K562 (cell line): ENCODE results near the gene PTPN12. TPM values are rescaled to one million over a fixed set of nuclear protein-coding genes. Genes with fewer than 3 reads are reported as not detected.
A peak's percentile ranks its signal among the peaks of the same experiment; 100 is the strongest.

Source experiments
- AFF1 ChIP-seq, 2 experiments: fragments of 450-650 bp; IDR thresholded peaks; 2 replicates each; pipeline ENCODE4 v1.6.1; 2018; ENCODE audit warnings: mild to moderate bottlenecking in 2 of 2, low read depth in 1 of 2; ENCODE audit not compliant: partially characterized antibody in 2 of 2
- ARID1B ChIP-seq: fragments of 450-650 bp; IDR thresholded peaks from 2 replicates; pipeline ENCODE4 v1.6.1; 2016; ENCODE audit warnings: antibody characterized with exemption, mild to moderate bottlenecking, inconsistent platforms
- ASH1L ChIP-seq: fragments of 450-650 bp; IDR thresholded peaks from 2 replicates; pipeline ENCODE4 v1.6.1; 2018; ENCODE audit warnings: borderline replicate concordance, mild to moderate bottlenecking, low read depth; ENCODE audit not compliant: partially characterized antibody
- CBFA2T3 ChIP-seq: fragments of 450-650 bp; IDR thresholded peaks from 2 replicates; pipeline ENCODE4 v1.6.1; 2017
- DPF2 ChIP-seq: fragments of 450-650 bp; IDR thresholded peaks from 2 replicates; pipeline ENCODE4 v1.6.1; 2016
- EP400 ChIP-seq: fragments of 450-650 bp; IDR thresholded peaks from 2 replicates; pipeline ENCODE4 v1.6.1; 2017; ENCODE audit warnings: antibody characterized with exemption, mild to moderate bottlenecking, moderate library complexity
- ETV5 ChIP-seq: sonication (generic); formaldehyde crosslinking; IDR thresholded peaks from 2 replicates; pipeline ENCODE4 v1.4.0; 2020; ENCODE audit warnings: low read depth, mild to moderate bottlenecking, missing genetic modification reagents
- FIP1L1 ChIP-seq: fragments of 200-400 bp; formaldehyde crosslinking; IDR thresholded peaks from 2 replicates; pipeline ENCODE4 v1.6.1; 2018; ENCODE audit warnings: mild to moderate bottlenecking, low read depth, low read length; ENCODE audit not compliant: poor library complexity, severe bottlenecking
- GABPA ChIP-seq: fragments of 200-800 bp; sonication (Bioruptor generic); conservative IDR thresholded peaks from 2 replicates; pipeline ENCODE4 v1.6.1; 2016; ENCODE audit warnings: low read depth, missing genetic modification characterization, missing compliant biosample characterization
- HDAC3 ChIP-seq: fragments of 450-650 bp; IDR thresholded peaks from 2 replicates; pipeline ENCODE4 v1.6.1; 2018; ENCODE audit warnings: borderline replicate concordance, mild to moderate bottlenecking, moderate library complexity; ENCODE audit not compliant: partially characterized antibody
- LEF1 ChIP-seq: fragments of 450-650 bp; IDR thresholded peaks from 2 replicates; pipeline ENCODE4 v1.6.1; 2016; ENCODE audit warnings: mild to moderate bottlenecking
- NCOR1 ChIP-seq: fragments of 450-650 bp; IDR thresholded peaks from 2 replicates; pipeline ENCODE4 v1.6.1; 2016; ENCODE audit warnings: mild to moderate bottlenecking, moderate library complexity
- NR2C2 ChIP-seq, 2 experiments: fragments of 200-800 bp in 1 of 2; sonication (Bioruptor generic) in 1 of 2; sonication (generic) in 1 of 2; formaldehyde crosslinking in 1 of 2; IDR thresholded peaks; 2 replicates each; pipeline versions ENCODE4 v1.6.1 to v1.8.0; 2016 to 2022; ENCODE audit warnings: mild to moderate bottlenecking in 1 of 2, missing compliant biosample characterization in 1 of 2, missing genetic modification characterization in 1 of 2, missing genetic modification reagents in 1 of 2
- SMAD1 ChIP-seq: fragments of 150-350 bp; IDR thresholded peaks from 2 replicates; pipeline ENCODE4 v1.6.1; 2014; ENCODE audit warnings: low read length, low read depth; ENCODE audit not compliant: partially characterized antibody
- SMARCA4 ChIP-seq: fragments of 450-650 bp; IDR thresholded peaks from 2 replicates; pipeline ENCODE4 v1.6.1; 2016
- TEAD4 ChIP-seq, 2 experiments: sonication (generic) in 1 of 2; formaldehyde crosslinking in 1 of 2; IDR thresholded peaks; 2 replicates each; pipeline versions ENCODE4 v1.6.1 to v1.8.0; 2012 to 2022; ENCODE audit warnings: borderline replicate concordance in 1 of 2, inconsistent platforms in 1 of 2, low read length in 1 of 2, mild to moderate bottlenecking in 1 of 2, missing genetic modification reagents in 1 of 2
- ZKSCAN8 ChIP-seq: fragments of 200-800 bp; sonication (Bioruptor generic); IDR thresholded peaks from 2 replicates; pipeline ENCODE4 v1.6.1; 2016; ENCODE audit warnings: missing genetic modification characterization, missing compliant biosample characterization
- ZNF384 ChIP-seq: IDR thresholded peaks from 2 replicates; pipeline ENCODE4 v1.6.1; 2012; ENCODE audit warnings: low read depth, low read length, improper control_type of control experiment
- polyA plus RNA-seq, 8 experiments: library from polyadenylated mRNA; depleted of rRNA in 4 of 8; stranded (reverse) in 5 of 8; unstranded in 3 of 8; fragments of >200 nt; fragmentation: Nextera tagmentation in 2 of 8; fragmentation: Illumina TruSeq in 1 of 8; extraction: Ambion mirVana in 2 of 8; extraction: Trizol in 1 of 8; gene quantifications; 2 replicates each; pipeline versions ENCODE4 v1.2.1 to v1.2.3, GENCODE V29; 2011 to 2014; ENCODE audit warnings: inconsistent platforms in 1 of 8, missing spikeins in 1 of 8
- total RNA-seq, 7 experiments: library from RNA; depleted of rRNA in 6 of 7; stranded (reverse); fragments of >200 nt in 6 of 7; fragmentation: Illumina TruSeq in 2 of 7; extraction: Trizol in 2 of 7; gene quantifications; 2 replicates each; pipeline versions ENCODE4 v1.2.1 to v1.2.3, GENCODE V29; 2011 to 2021; ENCODE audit warnings: low replicate concordance in 1 of 7

Gene PTPN12
- total and polyA plus RNA-seq, 9 of the 15 experiments (the other 6 are each of a cell fraction or from before 2014, with no cell fraction given): 15.3 to 79.8 (median 26.6) TPM

DNA sequence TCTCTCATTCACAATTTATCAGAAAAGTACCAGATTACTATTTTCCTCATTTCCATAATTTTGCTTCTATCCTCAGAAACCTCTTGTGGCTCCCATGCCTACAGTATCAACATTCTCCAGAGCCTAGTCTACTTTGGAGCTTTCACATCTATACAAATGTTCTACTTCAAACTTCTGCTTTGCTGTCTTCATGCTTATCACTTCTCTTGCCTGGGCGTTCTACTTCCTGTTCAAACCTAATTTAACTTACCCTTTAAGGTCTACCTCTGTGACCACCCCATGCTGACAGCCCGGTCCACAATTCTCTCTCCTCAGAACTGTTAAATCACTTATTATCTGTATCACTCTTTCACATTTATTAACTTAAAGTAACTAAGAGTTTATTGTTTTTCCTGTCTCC, 6.1 kb upstream of the PTPN12 start (continued):
- TF ChIP-seq AFF1 (IDR thresholded peaks at IDR 0.05; ENCODE audit: low read depth in 1 of 2, partially characterized antibody in 2 of 2) (no peak), TEAD4 (IDR thresholded peaks at IDR 0.05; ENCODE audit: low read length) (0 out of 2 replicates have a peak, but pooled peaks have one; percentile 12), TEAD4 (CRISPR knock-in tag; IDR thresholded peaks at IDR 0.05; ENCODE audit: borderline replicate concordance) (no peak), ZKSCAN8 (CRISPR knock-in tag) (no peak), ZNF384 (no peak), DPF2 (peak; percentile 47; the same call in 1 of the 2 replicates), ARID1B (peak; percentile 47), HDAC3 (peak; percentile 38), FIP1L1 (no peak), SMAD1 (no peak), SMARCA4 (peak; percentile 35; the same call in 1 of the 2 replicates), CBFA2T3 (peak; percentile 22; the same call in 1 of the 2 replicates), EP400 (peak; percentile 21; the same call in 1 of the 2 replicates), NCOR1 (peak; percentile 22; the same call in 1 of the 2 replicates), ETV5 (CRISPR knock-in tag) (0 out of 2 replicates have a peak, but pooled peaks have one; percentile 26), ASH1L (no peak), LEF1 (0 out of 2 replicates have a peak, but pooled peaks have one; percentile 14), GABPA (tag) (peak; percentile 34; the same call in 1 of the 2 replicates), NR2C2 (CRISPR knock-in tag; IDR thresholded peaks at IDR 0.05) (no peak), NR2C2 (tag; IDR thresholded peaks at IDR 0.05) (0 out of 2 replicates have a peak, but pooled peaks have one; percentile 13)
